Measurements from ENCODE around the gene PLK4.

GRCh38 chr4:127844601-127845116 is 36.0 kb upstream of the PLK4 start:
- TF ChIP-seq, protein P1, sequence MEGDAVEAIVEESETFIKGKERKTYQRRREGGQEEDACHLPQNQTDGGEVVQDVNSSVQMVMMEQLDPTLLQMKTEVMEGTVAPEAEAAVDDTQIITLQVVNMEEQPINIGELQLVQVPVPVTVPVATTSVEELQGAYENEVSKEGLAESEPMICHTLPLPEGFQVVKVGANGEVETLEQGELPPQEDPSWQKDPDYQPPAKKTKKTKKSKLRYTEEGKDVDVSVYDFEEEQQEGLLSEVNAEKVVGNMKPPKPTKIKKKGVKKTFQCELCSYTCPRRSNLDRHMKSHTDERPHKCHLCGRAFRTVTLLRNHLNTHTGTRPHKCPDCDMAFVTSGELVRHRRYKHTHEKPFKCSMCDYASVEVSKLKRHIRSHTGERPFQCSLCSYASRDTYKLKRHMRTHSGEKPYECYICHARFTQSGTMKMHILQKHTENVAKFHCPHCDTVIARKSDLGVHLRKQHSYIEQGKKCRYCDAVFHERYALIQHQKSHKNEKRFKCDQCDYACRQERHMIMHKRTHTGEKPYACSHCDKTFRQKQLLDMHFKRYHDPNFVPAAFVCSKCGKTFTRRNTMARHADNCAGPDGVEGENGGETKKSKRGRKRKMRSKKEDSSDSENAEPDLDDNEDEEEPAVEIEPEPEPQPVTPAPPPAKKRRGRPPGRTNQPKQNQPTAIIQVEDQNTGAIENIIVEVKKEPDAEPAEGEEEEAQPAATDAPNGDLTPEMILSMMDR (IDR thresholded peaks at IDR 0.05), result no peak
- TF ChIP-seq EZH2 (IDR thresholded peaks at IDR 0.05), result no peak

Data from neural progenitor cell (in vitro differentiated cells).